Measurements from ENCODE around the gene LYPD1. TPM values are rescaled to one million over a fixed set of nuclear protein-coding genes. Genes with fewer than 3 reads are reported as not detected.

The LYPD1 gene
- total RNA-seq, 1 experiment from 2014 or later = not detected

- ATAC-seq = no peak
- H3K9ac ChIP-seq (ENCODE audit: low read length) = no peak overlapping the region
- TF ChIP-seq EGR1 (IDR thresholded peaks at IDR 0.05; ENCODE audit: low read depth) (no peak), TCF7L2 (IDR thresholded peaks at IDR 0.05; ENCODE audit: borderline replicate concordance, extremely low read depth, insufficient read depth, insufficient read length) (no peak)
- no peaks in the 10 kb centered on the region for H3K9me2 ChIP-seq (ENCODE audit: insufficient read depth)
- H3K79me2 ChIP-seq (ENCODE audit: insufficient read depth, low read length) = no peaks in the 10 kb centered on the region
- no peaks in the 10 kb centered on the region for H3K9me3 ChIP-seq (ENCODE audit: control insufficient read depth in 1 of 2, insufficient read depth in 1 of 2, low read depth in 1 of 2, low read length in 2 of 2)
- H3K4me1 ChIP-seq (ENCODE audit: control insufficient read depth in 1 of 2, insufficient read depth in 2 of 2, low read length in 2 of 2) = no peaks in the 10 kb centered on the region
- no TSS peak for BruUV-seq (replicated peaks)
- no peak for DNase-seq (ENCODE audit: low read depth, low spot score)
- POLR2A ChIA-PET = no interaction called here
- H3K36me3 ChIP-seq (ENCODE audit: control insufficient read depth in 1 of 2, insufficient read depth in 2 of 2, low read length in 2 of 2) = no peaks in the 10 kb centered on the region
- no peak overlapping the region for H3K4me3 ChIP-seq (replicated peaks in 1 of 2; ENCODE audit: low read depth in 1 of 2, low read length in 2 of 2)
- RAD21 ChIA-PET (ENCODE audit: low non-redundant PET in 1 of 2, low total read pairs in 2 of 2, uncharacterized antibody in 2 of 2, unreplicated experiment in 2 of 2) = interaction anchor here in 1 of 2 experiments (0.7 kb wide), 1 partner anchor 93 kb away, joined by 3 read pairs; no protein-coding TSS in a partner anchor
- no peak overlapping the region for H3K27ac ChIP-seq (ENCODE audit: low read depth, low read length)
- CTCF ChIA-PET = no interaction called here
- peaks cover 15% of the 10 kb centered on the region; the same call in 1 of the 2 replicates for H3K27me3 ChIP-seq (ENCODE audit: insufficient read depth, low read length)
- no peak overlapping the region for H3K4me2 ChIP-seq (ENCODE audit: low read length)
- intact Hi-C loops (cut with micrococcal nuclease) = loop anchor here (5.0 kb wide), 1 partner anchor 387 kb away; no protein-coding TSS in a partner anchor
- H4K20me1 ChIP-seq (ENCODE audit: insufficient read depth) = no peaks in the 10 kb centered on the region
- H2AFZ ChIP-seq (ENCODE audit: low read depth, low read length, poor library complexity, severe bottlenecking) = no peak overlapping the region
Measured at GRCh38 chr2:132654335-132654734, 15.7 kb downstream of the LYPD1 start.

DNA sequence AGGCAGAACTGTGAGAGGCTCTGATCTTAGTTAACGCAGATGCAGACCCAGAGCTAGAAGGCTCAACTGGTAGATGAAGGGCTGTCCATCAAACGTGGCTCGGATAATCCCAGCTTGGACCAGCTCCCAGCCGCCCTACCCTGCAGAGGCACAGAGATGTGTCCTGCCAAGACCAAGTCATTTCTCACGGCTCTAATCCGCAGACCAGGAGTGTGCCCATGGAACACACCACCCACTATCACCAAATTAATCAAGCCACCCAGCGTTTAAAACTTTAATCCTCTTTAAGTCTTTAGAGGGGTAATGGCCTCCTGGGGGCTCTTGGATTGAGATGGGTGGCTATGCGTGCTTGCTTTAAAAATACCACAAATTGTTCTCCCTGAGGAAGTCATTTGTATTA, 17.5 kb downstream of the LYPD1 start:
- POLR2A ChIA-PET = no interaction called here

More for the DNA sequence above, 17.5 kb downstream of the LYPD1 start:
- H3K79me2 ChIP-seq (ENCODE audit: insufficient read depth, low read length) = no peaks in the 10 kb centered on the region
- ATAC-seq (no peak), DNase-seq (ENCODE audit: low read depth, low spot score) (no peak)
- ChIA-PET RAD21 (ENCODE audit: low non-redundant PET in 1 of 2, low total read pairs in 2 of 2, uncharacterized antibody in 2 of 2, unreplicated experiment in 2 of 2) (no interaction called here), CTCF (no interaction called here)
- no peak overlapping the region for H3K9ac ChIP-seq (ENCODE audit: low read length)
- no TSS peak for BruUV-seq (replicated peaks)
- H3K9me3 ChIP-seq (ENCODE audit: control insufficient read depth in 1 of 2, insufficient read depth in 1 of 2, low read depth in 1 of 2, low read length in 2 of 2) = no peaks in the 10 kb centered on the region
- H3K4me1 ChIP-seq (ENCODE audit: control insufficient read depth in 1 of 2, insufficient read depth in 2 of 2, low read length in 2 of 2) = no peaks in the 10 kb centered on the region
- H3K9me2 ChIP-seq (ENCODE audit: insufficient read depth) = no peaks in the 10 kb centered on the region
- peaks cover 2% of the 10 kb centered on the region; the same call in 1 of the 2 replicates for H3K27me3 ChIP-seq (ENCODE audit: insufficient read depth, low read length)
- TF ChIP-seq ZNF274 (IDR thresholded peaks at IDR 0.05; ENCODE audit: low read depth, low read length) (no peak), ATF3 (IDR thresholded peaks at IDR 0.05) (no peak), SRF (IDR thresholded peaks at IDR 0.05; ENCODE audit: low read depth) (no peak), CBX3 (IDR thresholded peaks at IDR 0.05; ENCODE audit: low read depth) (no peak), EGR1 (IDR thresholded peaks at IDR 0.05; ENCODE audit: low read depth) (no peak), CEBPB (IDR thresholded peaks at IDR 0.05; ENCODE audit: low read depth) (no peak), EZH2phosphoT487 (IDR thresholded peaks at IDR 0.05; ENCODE audit: borderline replicate concordance) (no peak), YY1 (IDR thresholded peaks at IDR 0.05; ENCODE audit: extremely low read depth, insufficient replicate concordance, low read depth, low read length) (no peak), RAD21 (IDR thresholded peaks at IDR 0.05; ENCODE audit: low read depth) (no peak)
- no peaks in the 10 kb centered on the region for H4K20me1 ChIP-seq (ENCODE audit: insufficient read depth)
- intact Hi-C loops (cut with micrococcal nuclease) = loop anchor here (5.0 kb wide), 1 partner anchor 385 kb away; no protein-coding TSS in a partner anchor
- H3K27ac ChIP-seq (ENCODE audit: low read depth, low read length) = no peak overlapping the region
- no peak overlapping the region for H3K4me2 ChIP-seq (ENCODE audit: low read length)
- H3K36me3 ChIP-seq (ENCODE audit: control insufficient read depth in 1 of 2, insufficient read depth in 2 of 2, low read length in 2 of 2) = no peaks in the 10 kb centered on the region
- H2AFZ ChIP-seq (ENCODE audit: low read depth, low read length, poor library complexity, severe bottlenecking) = no peak overlapping the region
- H3K4me3 ChIP-seq (replicated peaks in 1 of 2; ENCODE audit: low read depth in 1 of 2, low read length in 2 of 2) = no peak overlapping the region
